Activated CD4-positive, alpha-beta T cell treated with anti-CD3 and anti-CD28 coated beads, Interleukin-2, amount 10 ng/mL, durations not matched to agents 7 days and 5 days (primary cell): ENCODE data around the gene BAG5. TPM values are rescaled to one million over a fixed set of nuclear protein-coding genes. Genes with fewer than 3 reads are reported as not detected.

Experiments used
- CTCF ChIA-PET: fragments of 350-600 bp; sonication (Branson Sonifier 250); formaldehyde crosslinking; loops from one replicate; lab custom pipeline; 2021; ENCODE audit warnings: antibody characterized with exemption; lab: Charles Lee
- POLR2A ChIA-PET: fragments of 350-600 bp; sonication (Branson Sonifier 250); formaldehyde crosslinking; loops from one replicate; lab custom pipeline; 2021; ENCODE audit warnings: antibody characterized with exemption; lab: Charles Lee
- DNase-seq: peaks from one replicate; pipeline ENCODE4 v3.0.0-alpha.2; 2020
- H3K27ac Mint-ChIP-seq: one replicate; pipeline ENCODE4 v1.8.0; 2021; ENCODE audit warnings: mild to moderate bottlenecking, moderate library complexity, mixed read lengths
- H3K27me3 Mint-ChIP-seq: one replicate; pipeline ENCODE4 v1.8.0; 2021; ENCODE audit warnings: mixed read lengths
- H3K36me3 Mint-ChIP-seq: one replicate; pipeline ENCODE4 v1.8.0; 2021; ENCODE audit warnings: low read depth, mixed read lengths
- H3K4me1 Mint-ChIP-seq: one replicate; pipeline ENCODE4 v1.8.0; 2021; ENCODE audit warnings: mixed read lengths
- H3K4me3 Mint-ChIP-seq: one replicate; pipeline ENCODE4 v1.8.0; 2021; ENCODE audit warnings: mild to moderate bottlenecking, moderate library complexity, mixed read lengths
- H3K9me3 Mint-ChIP-seq: one replicate; pipeline ENCODE4 v1.8.0; 2021; ENCODE audit warnings: mixed read lengths
- total RNA-seq, 2 experiments: library from RNA; stranded (reverse); gene quantifications; one replicate each; pipeline ENCODE4 v1.2.3, GENCODE V29; 2021

The BAG5 gene
- total RNA-seq, 2 experiments from 2014 or later: 29.8 to 30.5 TPM

- POLR2A ChIA-PET: no interaction called here
- Mint-ChIP-seq H3K36me3 (no peaks in the 10 kb centered on the region), H3K27me3 (no peaks in the 10 kb centered on the region)
These were observed 12.8 kb downstream of the BAG5 start for GRCh38 chr14:103549361-103550311.

GRCh38 chr14:103548463-103549351 lies 13.8 kb downstream of the BAG5 start:
- POLR2A ChIA-PET: no interaction called here
- Mint-ChIP-seq H3K9me3 (no peaks in the 10 kb centered on the region), H3K27ac (no peak overlapping the region), H3K4me3 (no peak overlapping the region), H3K27me3 (no peaks in the 10 kb centered on the region), H3K4me1 (no peaks in the 10 kb centered on the region), H3K36me3 (no peaks in the 10 kb centered on the region)
- CTCF ChIA-PET: interaction anchor here (2.2 kb wide), 1 partner anchor 10 kb away, joined by 15 read pairs; no protein-coding TSS in a partner anchor
- DNase-seq: no peak

More at GRCh38 chr14:103549361-103550311, 12.8 kb downstream of the BAG5 start:
- DNase-seq: no peak
- Mint-ChIP-seq H3K27ac (peak overlapping the region; percentile 25), H3K4me3 (no peak overlapping the region), H3K4me1 (no peaks in the 10 kb centered on the region), H3K9me3 (no peaks in the 10 kb centered on the region)
- CTCF ChIA-PET: no interaction called here

- Mint-ChIP-seq H3K27ac (no peak overlapping the region), H3K4me3 (no peak overlapping the region), H3K4me1 (no peaks in the 10 kb centered on the region), H3K27me3 (no peaks in the 10 kb centered on the region), H3K36me3 (no peaks in the 10 kb centered on the region), H3K9me3 (no peaks in the 10 kb centered on the region)
- POLR2A ChIA-PET: no interaction called here
- CTCF ChIA-PET: interaction anchor here (0.9 to 2.2 kb wide), 4 partner anchors 9 to 29 kb away, joined by 3 to 15 read pairs (median 5); no protein-coding TSS in a partner anchor
- DNase-seq: no peak
These were observed 14.5 kb downstream of the BAG5 start for GRCh38 chr14:103547941-103548462.

DNA sequence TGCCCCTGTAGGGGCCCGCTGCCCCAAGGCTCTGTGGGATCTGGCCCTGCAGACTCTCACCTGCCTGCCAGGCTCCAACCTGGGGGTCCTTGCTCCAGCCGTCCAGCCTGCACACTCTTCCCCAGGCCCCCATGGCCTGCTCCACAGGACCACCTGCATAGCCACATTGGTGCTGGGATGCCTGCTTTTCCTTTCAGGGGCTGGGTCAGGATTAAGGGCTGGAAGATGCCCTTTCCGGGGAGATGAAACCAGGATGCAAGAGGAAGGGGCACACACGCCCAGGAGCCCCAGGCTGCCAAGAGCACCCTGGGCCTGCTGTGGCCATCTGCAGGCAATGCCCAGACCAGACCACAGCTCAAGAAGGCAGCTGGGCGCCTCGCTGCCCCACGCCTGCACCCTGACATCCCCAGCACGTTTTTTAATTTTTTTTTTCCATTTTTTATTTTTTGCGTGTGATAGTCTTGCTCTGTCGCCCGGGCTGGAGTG lies 15.0 kb downstream of the BAG5 start:
- no peak overlapping the region for H3K4me3 Mint-ChIP-seq
- H3K36me3 Mint-ChIP-seq: no peaks in the 10 kb centered on the region
- H3K27ac Mint-ChIP-seq: no peak overlapping the region
- H3K27me3 Mint-ChIP-seq: no peaks in the 10 kb centered on the region
- H3K9me3 Mint-ChIP-seq: no peaks in the 10 kb centered on the region
- no peaks in the 10 kb centered on the region for H3K4me1 Mint-ChIP-seq
- DNase-seq: no peak
- ChIA-PET POLR2A (no interaction called here), CTCF (interaction anchor here (0.6 to 2.2 kb wide), 7 partner anchors 8 to 54 kb away, joined by 3 to 15 read pairs (median 5); partner anchors contain the start of gene CKB)

DNA sequence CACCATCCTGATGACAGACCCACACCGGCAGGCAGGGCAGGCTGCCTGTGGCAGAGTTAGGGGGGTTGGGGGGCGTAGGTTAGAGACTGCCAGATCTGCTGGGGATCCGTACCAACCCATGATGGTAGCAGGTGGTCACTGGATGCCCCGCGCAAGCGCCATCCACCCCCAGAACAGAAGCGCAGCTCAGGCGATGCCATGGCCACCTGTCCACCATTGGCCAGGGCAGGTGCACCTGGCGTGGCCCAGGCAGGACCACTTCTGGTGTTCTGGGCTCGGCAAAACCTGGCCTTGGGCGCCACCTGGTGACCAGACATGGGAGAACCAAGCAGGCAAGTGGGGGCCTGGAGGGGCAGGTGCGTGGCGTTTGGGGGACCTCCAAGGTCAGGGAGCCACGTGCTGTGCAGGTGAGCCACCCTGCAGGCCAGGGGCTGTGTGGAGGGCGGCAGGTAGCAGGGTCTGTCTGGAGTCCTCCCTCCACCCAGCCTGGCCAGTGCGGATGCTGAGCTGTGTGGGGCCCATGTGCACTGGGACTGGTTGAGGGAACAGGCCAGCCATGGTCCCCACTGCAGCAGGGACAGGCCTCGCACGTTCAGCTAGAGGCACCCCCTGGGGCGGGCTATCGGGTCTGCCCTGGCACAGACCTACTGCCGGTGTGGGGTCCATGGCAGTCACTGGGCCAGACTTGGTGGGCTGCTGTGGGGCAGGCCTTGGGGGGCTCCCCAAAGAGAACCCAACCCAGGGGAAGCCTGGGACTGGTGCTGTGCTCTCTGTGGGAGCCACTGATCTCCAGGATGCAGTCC lies 15.6 kb downstream of the BAG5 start:
- ChIA-PET CTCF (interaction anchor here (0.6 to 2.2 kb wide), 9 partner anchors 8 to 54 kb away, joined by 3 to 15 read pairs (median 6); partner anchors contain the start of gene CKB), POLR2A (no interaction called here)
- no peak overlapping the region for H3K27ac Mint-ChIP-seq
- peak; percentile 76 for DNase-seq
- H3K36me3 Mint-ChIP-seq: no peaks in the 10 kb centered on the region
- no peak overlapping the region for H3K4me3 Mint-ChIP-seq
- H3K4me1 Mint-ChIP-seq: no peaks in the 10 kb centered on the region
- H3K27me3 Mint-ChIP-seq: no peaks in the 10 kb centered on the region
- H3K9me3 Mint-ChIP-seq: no peaks in the 10 kb centered on the region

- DNase-seq: no peak
- H3K4me3 Mint-ChIP-seq: no peak overlapping the region
- ChIA-PET CTCF (interaction anchor here (1.2 to 2.2 kb wide), 5 partner anchors 13 to 27 kb away, joined by 3 to 15 read pairs (median 7); partner anchors contain the start of gene CKB), POLR2A (no interaction called here)
- H3K4me1 Mint-ChIP-seq: no peaks in the 10 kb centered on the region
- no peaks in the 10 kb centered on the region for H3K36me3 Mint-ChIP-seq
- H3K27ac Mint-ChIP-seq: no peak overlapping the region
- no peaks in the 10 kb centered on the region for H3K27me3 Mint-ChIP-seq
- H3K9me3 Mint-ChIP-seq: no peaks in the 10 kb centered on the region
These were observed 16.4 kb downstream of the BAG5 start for GRCh38 chr14:103545915-103546651.

DNA sequence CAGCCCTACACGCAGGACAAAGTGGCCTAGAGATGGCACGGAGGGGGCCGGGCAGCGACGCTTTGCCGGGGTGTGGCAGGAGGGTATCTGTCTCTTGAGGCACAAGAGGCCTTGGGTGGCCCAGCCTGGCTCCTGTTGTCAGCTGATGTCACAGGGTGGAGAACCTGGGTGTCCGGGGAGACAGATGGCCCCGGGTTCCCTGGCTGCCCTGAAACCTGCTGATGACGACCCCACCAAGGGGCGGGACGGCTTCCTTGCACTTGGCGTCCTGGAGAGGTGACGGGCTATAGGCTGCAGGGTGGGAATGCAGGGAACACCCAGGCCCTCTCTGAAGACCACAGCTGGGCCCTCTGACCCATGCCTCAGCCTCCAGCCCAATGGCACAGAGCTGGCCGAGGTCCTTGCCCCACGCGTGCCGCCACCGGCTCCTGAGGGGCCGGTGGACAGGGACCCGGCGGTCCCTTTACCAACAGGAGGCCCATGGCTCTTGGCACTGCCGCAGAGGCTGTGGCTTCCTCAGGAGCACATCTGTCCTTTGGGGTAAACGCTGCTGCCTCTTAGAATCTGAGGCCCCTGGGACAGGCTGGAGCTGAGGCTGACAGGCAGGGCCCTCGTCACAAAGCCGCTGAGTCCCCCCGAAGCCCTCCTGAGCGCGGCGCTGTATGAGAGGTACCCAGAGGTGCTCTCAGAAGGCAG lies 17.1 kb downstream of the BAG5 start:
- Mint-ChIP-seq H3K27ac (no peak overlapping the region), H3K9me3 (no peaks in the 10 kb centered on the region), H3K4me3 (no peak overlapping the region), H3K36me3 (no peaks in the 10 kb centered on the region), H3K27me3 (no peaks in the 10 kb centered on the region), H3K4me1 (no peaks in the 10 kb centered on the region)
- ChIA-PET POLR2A (no interaction called here), CTCF (interaction anchor here (1.2 to 2.0 kb wide), 3 partner anchors 15 to 27 kb away, joined by 6 to 7 read pairs (median 7); no protein-coding TSS in a partner anchor)
- no peak for DNase-seq

DNA sequence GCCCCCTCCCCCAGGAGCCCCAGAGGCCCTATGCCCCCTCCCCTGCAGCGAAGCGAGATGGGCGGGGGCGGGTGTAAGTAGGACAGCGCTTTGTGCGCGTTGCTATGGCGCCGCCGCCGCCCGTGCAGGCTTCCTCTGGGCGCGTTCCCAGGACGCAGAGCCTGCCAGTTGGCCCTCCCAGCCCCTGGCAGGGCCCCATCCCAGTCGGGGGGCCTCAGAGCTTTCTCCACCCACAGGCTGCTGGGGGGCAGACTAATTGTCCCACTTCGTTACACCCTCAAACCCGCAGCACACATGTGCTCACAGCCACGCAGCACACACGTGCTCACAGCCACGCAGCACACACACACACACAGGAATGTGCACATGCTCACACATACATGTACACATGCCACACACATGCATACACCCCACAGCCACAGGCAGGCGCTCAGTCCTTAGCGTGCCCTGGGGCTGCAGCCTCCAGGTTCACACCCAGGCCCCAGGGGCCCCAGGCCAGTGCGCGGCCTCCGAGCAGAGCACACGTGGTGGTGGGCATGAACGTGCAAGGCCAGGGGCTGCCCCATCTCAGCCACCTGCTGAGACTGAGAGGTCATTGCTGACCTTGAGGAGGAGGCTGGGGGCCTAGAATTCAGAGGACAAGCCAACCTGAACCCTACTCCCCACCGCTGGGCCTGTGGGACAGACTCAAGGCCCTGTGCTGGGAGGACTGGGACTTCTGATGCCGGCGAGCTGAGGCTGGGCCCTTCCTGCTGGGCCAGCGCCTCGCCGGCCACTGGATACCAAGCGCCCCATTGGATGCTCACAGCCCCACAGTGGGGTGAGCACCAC lies 17.9 kb downstream of the BAG5 start:
- Mint-ChIP-seq H3K4me3 (no peak overlapping the region), H3K4me1 (no peaks in the 10 kb centered on the region), H3K9me3 (no peaks in the 10 kb centered on the region), H3K36me3 (no peaks in the 10 kb centered on the region), H3K27ac (no peak overlapping the region), H3K27me3 (no peaks in the 10 kb centered on the region)
- DNase-seq: no peak
- POLR2A ChIA-PET: no interaction called here
- CTCF ChIA-PET: interaction anchor here (1.6 to 2.0 kb wide), 2 partner anchors 17 to 26 kb away, joined by 4 to 7 read pairs; no protein-coding TSS in a partner anchor

DNA sequence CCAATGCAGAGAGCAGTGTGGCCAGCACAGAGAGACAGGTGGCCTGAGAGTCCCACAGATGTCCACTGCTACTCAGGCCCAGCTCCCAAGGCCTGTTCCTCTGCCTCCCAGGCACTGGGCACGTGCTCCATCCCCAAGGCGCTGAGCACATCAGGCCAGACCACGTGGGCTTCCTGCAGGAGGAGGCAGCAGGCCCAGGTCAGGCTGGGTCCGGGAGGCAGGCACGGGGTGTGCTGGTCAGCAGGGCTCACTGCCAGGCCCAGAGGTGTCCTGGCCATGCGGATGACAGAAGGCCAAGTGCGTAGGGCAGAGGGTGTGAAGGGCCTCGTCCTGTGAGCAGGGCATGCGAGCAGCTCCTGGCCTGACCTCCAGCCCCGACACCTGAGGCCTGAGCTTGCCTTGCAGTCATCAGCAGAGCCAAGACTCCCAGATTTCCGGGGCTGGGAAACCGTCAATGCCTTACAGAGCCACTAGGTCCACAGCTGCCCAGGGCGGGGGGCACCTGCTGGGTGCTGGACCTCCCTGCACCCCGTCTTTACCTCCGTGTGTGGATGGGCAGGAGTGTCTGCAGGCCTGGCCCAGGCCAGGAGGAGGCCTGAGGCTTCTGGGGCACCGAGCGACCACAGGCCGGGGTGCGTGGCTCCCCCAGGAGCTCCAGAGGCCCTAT lies 18.6 kb downstream of the BAG5 start:
- ChIA-PET CTCF (interaction anchor here (1.6 kb wide), 1 partner anchor 25 kb away, joined by 4 read pairs; no protein-coding TSS in a partner anchor), POLR2A (no interaction called here)
- no peak for DNase-seq
- H3K27me3 Mint-ChIP-seq: no peaks in the 10 kb centered on the region
- H3K4me1 Mint-ChIP-seq: no peaks in the 10 kb centered on the region
- H3K36me3 Mint-ChIP-seq: no peaks in the 10 kb centered on the region
- no peak overlapping the region for H3K27ac Mint-ChIP-seq
- H3K9me3 Mint-ChIP-seq: no peaks in the 10 kb centered on the region
- H3K4me3 Mint-ChIP-seq: no peak overlapping the region

DNA sequence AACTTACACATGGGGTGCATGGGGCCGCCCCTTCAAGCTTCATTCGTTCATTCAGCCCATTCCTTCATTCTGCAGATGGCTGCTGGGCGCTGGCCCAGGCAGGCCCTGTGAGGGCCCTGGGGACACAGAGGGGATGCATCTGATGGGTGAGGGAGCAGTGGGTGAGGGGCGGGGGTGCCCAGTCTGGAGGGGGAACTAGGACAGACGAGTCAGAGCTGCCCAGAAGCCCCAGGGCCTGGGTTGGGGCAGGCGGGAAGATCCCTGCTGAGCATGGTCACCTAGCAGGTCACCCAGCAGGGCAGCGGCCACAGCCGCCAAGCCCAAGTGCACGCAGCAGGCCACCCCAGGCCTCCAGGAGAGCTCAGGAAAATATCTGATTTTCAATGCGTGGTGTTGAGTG lies 19.3 kb downstream of the BAG5 start:
- Mint-ChIP-seq H3K27ac (no peak overlapping the region), H3K27me3 (no peaks in the 10 kb centered on the region), H3K36me3 (no peaks in the 10 kb centered on the region), H3K9me3 (no peaks in the 10 kb centered on the region), H3K4me3 (no peak overlapping the region), H3K4me1 (no peaks in the 10 kb centered on the region)
- CTCF ChIA-PET: interaction anchor here (0.6 to 1.6 kb wide), 2 partner anchors 21 to 25 kb away, joined by 3 to 4 read pairs; no protein-coding TSS in a partner anchor
- POLR2A ChIA-PET: no interaction called here
- DNase-seq: no peak
